Mesenchymal stem cell (in vitro differentiated cells and primary cell): ENCODE data around the gene SLCO2B1.

Source experiments
- DNase-seq: peaks from one replicate; pipeline ENCODE4 v3.0.0-alpha.2; 2013
- H2AFZ ChIP-seq: one replicate; pipeline ENCODE4 v1.6.1; 2013; ENCODE audit warnings: low read depth, mild to moderate bottlenecking, control low read depth, inconsistent platforms, low read length, moderate library complexity
- H2AK5ac ChIP-seq: 2 replicates; pipeline ENCODE4 v1.6.1; 2013; ENCODE audit warnings: low read length, moderate library complexity, mild to moderate bottlenecking, inconsistent platforms; ENCODE audit not compliant: severe bottlenecking
- H2BK120ac ChIP-seq: one replicate; pipeline ENCODE4 v1.6.1; 2013; ENCODE audit warnings: low read depth, mild to moderate bottlenecking, inconsistent platforms, low read length, moderate library complexity
- H2BK12ac ChIP-seq, 2 experiments: one replicate each; pipeline ENCODE4 v1.6.1; 2013; ENCODE audit warnings: inconsistent platforms in 2 of 2, low read length in 2 of 2, mild to moderate bottlenecking in 2 of 2, moderate library complexity in 2 of 2, control low read depth in 1 of 2
- H2BK15ac ChIP-seq: one replicate; pipeline ENCODE4 v1.6.1; 2013; ENCODE audit warnings: mild to moderate bottlenecking, low read depth, inconsistent platforms; ENCODE audit not compliant: poor library complexity, severe bottlenecking
- H2BK5ac ChIP-seq: 2 replicates; pipeline ENCODE4 v1.6.1; 2013; ENCODE audit warnings: low read depth, mild to moderate bottlenecking, low read length, control low read depth, inconsistent platforms; ENCODE audit not compliant: poor library complexity, severe bottlenecking
- H3K14ac ChIP-seq, 2 experiments: one replicate each; pipeline ENCODE4 v1.6.1; 2013; ENCODE audit warnings: inconsistent platforms in 2 of 2, low read length in 2 of 2, control low read depth in 1 of 2, mild to moderate bottlenecking in 1 of 2, moderate library complexity in 1 of 2
- H3K18ac ChIP-seq, 2 experiments: one replicate each; pipeline ENCODE4 v1.6.1; 2013; ENCODE audit warnings: inconsistent platforms in 2 of 2, low read length in 2 of 2, control low read depth in 1 of 2, low read depth in 1 of 2, mild to moderate bottlenecking in 1 of 2
- H3K23ac ChIP-seq, 2 experiments: one replicate each; pipeline ENCODE4 v1.6.1; 2013; ENCODE audit warnings: inconsistent platforms in 2 of 2, low read length in 2 of 2, mild to moderate bottlenecking in 2 of 2, moderate library complexity in 2 of 2, control low read depth in 1 of 2
- H3K27ac ChIP-seq: 2 replicates; pipeline ENCODE4 v1.5.1; 2013; ENCODE audit warnings: mild to moderate bottlenecking, moderate library complexity, low read length, control low read depth, inconsistent platforms; ENCODE audit not compliant: poor library complexity, severe bottlenecking
- H3K27me3 ChIP-seq, 2 experiments: 2 replicates each; pipeline versions ENCODE4 v1.6.1 to v1.7.0; 2013; ENCODE audit warnings: low read length in 2 of 2, mild to moderate bottlenecking in 2 of 2, moderate library complexity in 2 of 2, control low read depth in 1 of 2, inconsistent platforms in 1 of 2; ENCODE audit not compliant: control insufficient read depth in 1 of 2, insufficient read depth in 1 of 2
- H3K36me3 ChIP-seq, 2 experiments: 2 replicates each; pipeline versions ENCODE4 v1.6.1 to v1.7.0; 2013; ENCODE audit warnings: low read length in 2 of 2, control low read depth in 1 of 2, inconsistent platforms in 1 of 2, low read depth in 1 of 2, mild to moderate bottlenecking in 1 of 2; ENCODE audit not compliant: insufficient read depth in 2 of 2, control insufficient read depth in 1 of 2
- H3K4ac ChIP-seq, 2 experiments: one replicate each; pipeline ENCODE4 v1.6.1; 2013; ENCODE audit warnings: inconsistent platforms in 2 of 2, low read length in 2 of 2, mild to moderate bottlenecking in 2 of 2, moderate library complexity in 2 of 2, control low read depth in 1 of 2, low read depth in 1 of 2
- H3K4me1 ChIP-seq: 2 replicates; pipeline ENCODE4 v1.6.1; 2013; ENCODE audit warnings: low read depth, low read length, control low read depth; ENCODE audit not compliant: control insufficient read depth, insufficient read depth
- H3K4me2 ChIP-seq: 2 replicates; pipeline ENCODE4 v1.6.1; 2013; ENCODE audit warnings: low read length, mild to moderate bottlenecking, inconsistent platforms; ENCODE audit not compliant: poor library complexity, severe bottlenecking
- H3K4me3 ChIP-seq, 2 experiments: 2 replicates each; pipeline versions ENCODE4 v1.5.1 to v1.7.0; 2013; ENCODE audit warnings: low read length in 2 of 2, mild to moderate bottlenecking in 2 of 2, control low read depth in 1 of 2, low read depth in 1 of 2; ENCODE audit not compliant: insufficient read depth in 1 of 2
- H3K79me1 ChIP-seq: replicated peaks from 2 replicates; pipeline ENCODE4 v1.6.1; 2013; ENCODE audit warnings: mild to moderate bottlenecking, control low read depth, low read length, inconsistent platforms; ENCODE audit not compliant: poor library complexity, severe bottlenecking
- H3K9ac ChIP-seq: 2 replicates; pipeline ENCODE4 v1.7.0; 2013; ENCODE audit warnings: mild to moderate bottlenecking, low read length, moderate library complexity
- H3K9me3 ChIP-seq: 2 replicates; pipeline ENCODE4 v1.7.0; 2013; ENCODE audit warnings: mild to moderate bottlenecking, low read length; ENCODE audit not compliant: control insufficient read depth
- H4K8ac ChIP-seq: one replicate; pipeline ENCODE4 v1.6.1; 2013; ENCODE audit warnings: inconsistent platforms, mild to moderate bottlenecking, low read length, moderate library complexity
- H4K91ac ChIP-seq: one replicate; pipeline ENCODE4 v1.6.1; 2013; ENCODE audit warnings: mild to moderate bottlenecking, low read length, inconsistent platforms
- WGBS: methylation state at CpG from one replicate; pipeline ENCODE4 v1.1.7; 2013; ENCODE audit warnings: mixed read lengths; 5-methylcytosine and 5-hydroxymethylcytosine counted together

Gene SLCO2B1

GRCh38 chr11:75230621-75231020 is 79.7 kb downstream of the SLCO2B1 start:
- Histone ChIP-seq H3K36me3 (no peaks in the 10 kb centered on the region), H2BK15ac (no peak overlapping the region), H3K14ac (no peak overlapping the region), H2BK120ac (no peak overlapping the region), H3K23ac (no peak overlapping the region), H2BK12ac (no peak overlapping the region), H3K4me1 (peaks cover 2% of the 10 kb centered on the region), H4K8ac (no peak overlapping the region), H2AFZ (no peak overlapping the region), H3K4me3 (no peak overlapping the region), H3K27ac (no peak overlapping the region), H3K4ac (no peak overlapping the region), H3K9ac (no peak overlapping the region), H3K27me3 (peaks cover 30 to 46% of the 10 kb centered on the region in 2 experiments), H4K91ac (no peak overlapping the region), H3K18ac (no peak overlapping the region), H3K4me2 (no peak overlapping the region), H3K9me3 (no peaks in the 10 kb centered on the region), H3K79me1 (no peaks in the 10 kb centered on the region), H2BK5ac (no peak overlapping the region), H2AK5ac (no peak overlapping the region)
- 85% methylated on average over 2 of the region's 2 CpGs for WGBS
- no peak for DNase-seq

- Histone ChIP-seq H2BK15ac (no peak overlapping the region), H2BK5ac (no peak overlapping the region), H3K14ac (no peak overlapping the region), H2BK120ac (no peak overlapping the region), H3K79me1 (no peaks in the 10 kb centered on the region), H3K27ac (no peak overlapping the region), H3K4me1 (no peaks in the 10 kb centered on the region), H3K4me2 (no peak overlapping the region), H4K8ac (no peak overlapping the region), H3K9ac (no peak overlapping the region), H2BK12ac (no peak overlapping the region), H3K18ac (no peak overlapping the region), H2AFZ (no peak overlapping the region), H3K36me3 (no peaks in the 10 kb centered on the region), H3K23ac (no peak overlapping the region), H3K9me3 (no peaks in the 10 kb centered on the region), H3K4me3 (no peak overlapping the region), H3K4ac (no peak overlapping the region), H4K91ac (no peak overlapping the region), H3K27me3 (peaks cover 51 to 62% of the 10 kb centered on the region in 2 experiments), H2AK5ac (no peak overlapping the region)
- DNase-seq, result peak; percentile 68
- 67% methylated on average over 3 of the region's 3 CpGs for WGBS
Observed at GRCh38 chr11:75233754-75234172, 82.9 kb downstream of the SLCO2B1 start.

- H3K9me3 ChIP-seq, result no peaks in the 10 kb centered on the region
- no peak for DNase-seq
- no peak overlapping the region for H2BK5ac ChIP-seq
- H2BK120ac ChIP-seq, result no peak overlapping the region
- no peaks in the 10 kb centered on the region for H3K36me3 ChIP-seq
- no peak overlapping the region for H4K91ac ChIP-seq
- H3K79me1 ChIP-seq, result no peaks in the 10 kb centered on the region
- no peak overlapping the region for H2AFZ ChIP-seq
- no peak overlapping the region for H4K8ac ChIP-seq
- no peak overlapping the region for H3K4ac ChIP-seq
- peaks cover 9% of the 10 kb centered on the region for H3K4me1 ChIP-seq
- H2AK5ac ChIP-seq, result no peak overlapping the region
- no peak overlapping the region for H3K9ac ChIP-seq
- H3K27ac ChIP-seq, result no peak overlapping the region
- H3K18ac ChIP-seq, result no peak overlapping the region
- no peak overlapping the region for H2BK12ac ChIP-seq
- no peak overlapping the region for H3K4me2 ChIP-seq
- peaks cover 59 to 68% of the 10 kb centered on the region in 2 experiments for H3K27me3 ChIP-seq
- no peak overlapping the region for H2BK15ac ChIP-seq
- no peak overlapping the region for H3K14ac ChIP-seq
- no peak overlapping the region for H3K4me3 ChIP-seq
- WGBS, result 52% methylated on average over 5 of the region's 8 CpGs
- no peak overlapping the region for H3K23ac ChIP-seq
Observed at GRCh38 chr11:75236062-75236461, 85.2 kb downstream of the SLCO2B1 start.

DNA sequence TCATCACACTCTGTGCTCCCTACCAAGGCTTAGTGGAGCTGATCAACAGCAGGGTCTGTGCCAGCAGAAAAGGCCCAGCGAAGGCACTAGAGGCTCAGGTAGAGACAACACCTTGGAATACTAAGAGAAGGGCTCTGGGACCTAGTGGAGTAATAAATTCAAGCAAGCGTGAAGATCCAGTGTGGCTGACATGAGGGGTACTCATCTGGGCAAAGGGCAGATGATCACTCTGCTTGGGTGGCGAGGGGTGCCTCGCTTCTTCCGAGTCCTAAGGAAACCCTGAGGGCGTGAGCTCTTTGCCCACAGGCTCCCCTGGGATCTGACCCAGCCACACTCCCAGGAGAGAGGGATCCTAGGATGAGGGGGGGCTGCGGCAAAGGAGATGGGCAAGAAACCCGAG is 86.1 kb downstream of the SLCO2B1 start:
- Histone ChIP-seq H3K36me3 (peaks cover 0 to 4% of the 10 kb centered on the region in 2 experiments), H3K23ac (no peak overlapping the region), H2BK5ac (no peak overlapping the region), H3K9ac (no peak overlapping the region), H3K4me1 (peaks cover 16% of the 10 kb centered on the region), H3K79me1 (no peaks in the 10 kb centered on the region), H2BK15ac (no peak overlapping the region), H2AFZ (no peak overlapping the region), H3K14ac (no peak overlapping the region), H3K4me2 (no peak overlapping the region), H2BK120ac (no peak overlapping the region), H4K91ac (no peak overlapping the region), H3K27me3 (peaks cover 52 to 58% of the 10 kb centered on the region in 2 experiments), H3K9me3 (no peaks in the 10 kb centered on the region), H2AK5ac (no peak overlapping the region), H2BK12ac (no peak overlapping the region), H3K18ac (no peak overlapping the region), H3K4me3 (no peak overlapping the region), H4K8ac (no peak overlapping the region), H3K4ac (no peak overlapping the region), H3K27ac (no peak overlapping the region)
- 80% methylated on average over 8 of the region's 8 CpGs for WGBS
- DNase-seq, result no peak
